ENCODE measurements around the gene NDST1.

Gene NDST1

DNA sequence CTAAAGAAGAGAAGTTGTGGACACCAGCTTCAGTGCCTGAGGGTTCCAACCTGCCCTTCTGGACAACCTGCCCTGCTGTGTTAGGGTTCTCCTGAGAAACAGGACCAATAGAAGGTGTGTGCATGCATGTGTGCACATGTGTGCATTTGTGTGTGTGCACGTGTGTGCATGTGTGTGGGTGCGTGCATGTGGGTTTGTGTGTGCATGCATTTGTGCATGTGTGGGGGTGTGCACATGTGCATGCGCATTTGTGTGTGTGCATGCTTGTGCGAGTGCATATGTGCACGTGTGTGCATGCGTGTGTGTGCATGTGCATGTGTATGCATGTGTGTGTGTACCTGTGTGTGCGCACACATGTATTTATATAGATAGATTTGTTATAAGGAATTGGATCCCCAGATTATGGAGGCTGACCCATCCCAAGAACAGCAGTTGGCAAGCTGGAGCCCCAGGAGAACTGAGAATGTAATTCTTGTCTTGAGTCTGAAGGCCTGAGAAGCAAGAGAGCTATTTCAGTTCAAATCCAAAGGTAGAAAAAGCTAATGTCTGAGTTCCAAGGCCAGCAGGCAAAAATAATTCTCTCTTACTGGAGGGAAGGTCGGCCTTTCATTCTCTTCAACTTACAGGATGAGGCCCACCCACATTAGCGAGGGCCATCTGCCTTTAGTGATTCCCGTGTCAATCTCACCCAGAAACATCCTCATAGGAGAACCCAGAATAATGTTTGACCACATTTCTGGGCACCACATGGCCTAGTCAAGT is 69.6 kb downstream of the NDST1 start:
- in situ Hi-C loops (cut with MboI; ENCODE audit: low sequenced_read_pairs, unreplicated experiment), result no loop called here
- TF ChIP-seq CTCF (IDR thresholded peaks at IDR 0.05; ENCODE audit: borderline replicate concordance, control extremely low read depth, extremely low read depth, insufficient read depth, missing control alignments), result no peak
- DNase-seq (ENCODE audit: low spot score), result no peak

- no peak for DNase-seq (ENCODE audit: low spot score)
- TF ChIP-seq CTCF (IDR thresholded peaks at IDR 0.05; ENCODE audit: borderline replicate concordance, control extremely low read depth, extremely low read depth, insufficient read depth, missing control alignments), result no peak
- in situ Hi-C loops (cut with MboI; ENCODE audit: low sequenced_read_pairs, unreplicated experiment), result no loop called here
Observed at GRCh38 chr5:150578781-150579461, 71.0 kb downstream of the NDST1 start.

DNA sequence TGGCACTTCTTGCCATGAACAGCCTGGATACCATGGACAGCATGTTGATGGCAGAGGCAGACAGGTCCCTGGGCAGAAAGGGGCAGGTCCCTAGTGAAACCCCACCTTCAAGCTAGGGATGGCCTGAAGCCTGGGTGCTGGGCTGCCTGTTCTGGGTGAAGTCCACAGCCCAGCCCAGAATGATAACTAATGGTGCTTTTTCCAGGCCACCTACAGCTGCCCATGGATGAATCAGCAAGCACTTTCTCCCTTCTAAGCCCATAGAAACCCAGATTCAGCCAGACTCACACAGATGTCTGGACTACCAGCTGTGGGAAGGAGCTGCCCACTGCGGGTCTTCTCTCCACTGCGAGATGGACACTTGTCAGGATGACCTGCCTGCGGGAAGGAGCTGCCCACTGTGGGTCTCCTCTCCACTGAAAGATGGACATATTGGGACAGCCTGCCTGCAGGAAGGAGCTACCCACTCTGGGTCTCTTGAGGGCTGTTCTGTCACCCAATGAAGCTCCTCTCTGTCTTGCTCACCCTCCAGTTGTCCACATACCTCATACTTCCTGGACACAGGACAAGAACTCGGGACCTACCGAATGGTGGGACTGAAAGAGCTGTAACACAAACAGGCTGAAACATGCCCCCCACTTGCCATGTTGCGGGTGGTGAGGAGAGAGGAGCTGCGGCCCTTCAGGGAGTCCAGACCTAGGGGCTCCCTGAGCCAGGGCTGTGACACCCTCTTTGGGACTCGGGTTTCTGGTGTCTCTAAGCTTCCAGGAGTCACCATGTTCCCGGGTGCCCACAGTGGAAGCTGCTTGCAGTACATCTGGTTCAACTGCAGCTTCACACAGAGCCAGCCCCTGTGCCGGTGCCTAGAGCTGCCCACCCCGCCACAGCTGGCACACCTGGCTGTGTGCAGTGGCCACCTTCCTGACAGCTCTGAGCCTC is 71.8 kb downstream of the NDST1 start:
- TF ChIP-seq CTCF (IDR thresholded peaks at IDR 0.05; ENCODE audit: borderline replicate concordance, control extremely low read depth, extremely low read depth, insufficient read depth, missing control alignments), result no peak
- no peak for DNase-seq (ENCODE audit: low spot score)
- in situ Hi-C loops (cut with MboI; ENCODE audit: low sequenced_read_pairs, unreplicated experiment), result no loop called here

GRCh38 chr5:150580917-150581316 is 73.0 kb downstream of the NDST1 start:
- in situ Hi-C loops (cut with MboI; ENCODE audit: low sequenced_read_pairs, unreplicated experiment), result no loop called here
- no peak for TF ChIP-seq CTCF (IDR thresholded peaks at IDR 0.05; ENCODE audit: borderline replicate concordance, control extremely low read depth, extremely low read depth, insufficient read depth, missing control alignments)

GRCh38 chr5:150582241-150583109 is 74.5 kb downstream of the NDST1 start:
- in situ Hi-C loops (cut with MboI; ENCODE audit: low sequenced_read_pairs, unreplicated experiment), result no loop called here
- DNase-seq (ENCODE audit: low spot score), result no peak
- no peak for TF ChIP-seq CTCF (IDR thresholded peaks at IDR 0.05; ENCODE audit: borderline replicate concordance, control extremely low read depth, extremely low read depth, insufficient read depth, missing control alignments)

More at GRCh38 chr5:150580917-150581316, 73.0 kb downstream of the NDST1 start:
- no peak for DNase-seq (ENCODE audit: low spot score)

All from GM13976 (cell line).